Measurements from ENCODE around the gene YPEL5. TPM values are rescaled to one million over a fixed set of nuclear protein-coding genes. Genes with fewer than 3 reads are reported as not detected.
A peak's percentile ranks its signal among the peaks of the same experiment; 100 is the strongest.

Gene YPEL5
- total and polyA plus RNA-seq, 4 donors, result 57.2 to 154 (median 65.4) TPM

GRCh38 chr2:30145826-30146336 is 926 bp upstream of the YPEL5 start:
- H3K4me1 ChIP-seq (ENCODE audit: control insufficient read depth in 5 of 5, insufficient read depth in 5 of 5, low read length in 5 of 5), result peaks cover 2 to 25% (median 19%) of the 10 kb centered on the region in 5 donors
- peak overlapping the region in 1 of 2 donors; percentile 72 for H3K9ac ChIP-seq (ENCODE audit: insufficient read depth in 1 of 2, low read length in 2 of 2)
- H3K27ac ChIP-seq (ENCODE audit: low read depth in 1 of 2, low read length in 1 of 2), result peak overlapping the region; percentile 76 to 82
- 38 to 52% methylated on average over 8 of the region's 8 CpGs for WGBS, 2 donors
- H3K27me3 ChIP-seq (ENCODE audit: control insufficient read depth in 3 of 3, insufficient read depth in 3 of 3, low read length in 2 of 3), result no peaks in the 10 kb centered on the region
- ATAC-seq (ENCODE audit: insufficient read depth, low FRiP score), result no peak
- H3K36me3 ChIP-seq (ENCODE audit: control insufficient read depth in 4 of 4, insufficient read depth in 4 of 4, low read length in 4 of 4), result peaks cover 0 to 15% (median 6%) of the 10 kb centered on the region in 4 donors
- peak overlapping the region; percentile 9 for H3K4me3 ChIP-seq
- no peak for DNase-seq
- TF ChIP-seq, protein P1, sequence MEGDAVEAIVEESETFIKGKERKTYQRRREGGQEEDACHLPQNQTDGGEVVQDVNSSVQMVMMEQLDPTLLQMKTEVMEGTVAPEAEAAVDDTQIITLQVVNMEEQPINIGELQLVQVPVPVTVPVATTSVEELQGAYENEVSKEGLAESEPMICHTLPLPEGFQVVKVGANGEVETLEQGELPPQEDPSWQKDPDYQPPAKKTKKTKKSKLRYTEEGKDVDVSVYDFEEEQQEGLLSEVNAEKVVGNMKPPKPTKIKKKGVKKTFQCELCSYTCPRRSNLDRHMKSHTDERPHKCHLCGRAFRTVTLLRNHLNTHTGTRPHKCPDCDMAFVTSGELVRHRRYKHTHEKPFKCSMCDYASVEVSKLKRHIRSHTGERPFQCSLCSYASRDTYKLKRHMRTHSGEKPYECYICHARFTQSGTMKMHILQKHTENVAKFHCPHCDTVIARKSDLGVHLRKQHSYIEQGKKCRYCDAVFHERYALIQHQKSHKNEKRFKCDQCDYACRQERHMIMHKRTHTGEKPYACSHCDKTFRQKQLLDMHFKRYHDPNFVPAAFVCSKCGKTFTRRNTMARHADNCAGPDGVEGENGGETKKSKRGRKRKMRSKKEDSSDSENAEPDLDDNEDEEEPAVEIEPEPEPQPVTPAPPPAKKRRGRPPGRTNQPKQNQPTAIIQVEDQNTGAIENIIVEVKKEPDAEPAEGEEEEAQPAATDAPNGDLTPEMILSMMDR (IDR thresholded peaks at IDR 0.05; ENCODE audit: control extremely low read depth, extremely low read depth), result no peak
- H3K9me3 ChIP-seq (ENCODE audit: control insufficient read depth in 4 of 4, insufficient read depth in 3 of 4, low read length in 3 of 4), result no peaks in the 10 kb centered on the region

DNA sequence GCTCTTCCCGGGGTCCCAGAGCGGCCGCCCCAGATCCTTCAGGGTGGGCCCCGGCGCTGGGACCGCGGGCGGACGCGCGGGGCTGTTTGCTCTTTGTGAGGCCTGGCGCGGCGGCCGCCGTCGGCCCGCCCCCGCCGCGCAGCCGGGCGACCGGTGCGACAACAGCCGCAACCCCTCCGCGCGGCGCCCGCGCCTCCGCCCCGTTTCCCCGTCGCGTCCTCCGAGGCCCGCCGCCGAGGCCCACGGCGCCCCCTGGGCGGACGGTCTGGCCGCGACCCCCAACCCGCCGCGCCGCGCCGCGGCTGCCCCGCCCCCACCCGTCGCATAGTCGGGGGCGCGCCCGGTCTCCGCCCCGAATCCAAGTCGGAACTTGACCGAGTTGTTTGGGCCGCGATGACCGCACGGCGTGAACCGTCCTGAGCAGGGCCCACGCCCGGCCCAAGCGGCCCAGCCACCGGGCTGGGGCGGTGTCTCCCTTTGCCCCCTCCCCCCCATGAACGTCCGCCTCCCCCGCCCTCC is 448 bp downstream of the YPEL5 start:
- Histone ChIP-seq H3K9ac (ENCODE audit: insufficient read depth in 1 of 2, low read length in 2 of 2) (peak overlapping the region in 1 of 2 donors; percentile 77), H3K27me3 (ENCODE audit: control insufficient read depth in 3 of 3, insufficient read depth in 3 of 3, low read length in 2 of 3) (no peaks in the 10 kb centered on the region), H3K36me3 (ENCODE audit: control insufficient read depth in 4 of 4, insufficient read depth in 4 of 4, low read length in 4 of 4) (peaks cover 0 to 15% (median 8%) of the 10 kb centered on the region in 4 donors), H3K27ac (ENCODE audit: low read depth in 1 of 2, low read length in 1 of 2) (peak overlapping the region; percentile 100), H3K9me3 (ENCODE audit: control insufficient read depth in 4 of 4, insufficient read depth in 3 of 4, low read length in 3 of 4) (no peaks in the 10 kb centered on the region), H3K4me3 (peak overlapping the region; percentile 98), H3K4me1 (ENCODE audit: control insufficient read depth in 5 of 5, insufficient read depth in 5 of 5, low read length in 5 of 5) (peaks cover 2 to 26% (median 19%) of the 10 kb centered on the region in 5 donors)
- ATAC-seq (ENCODE audit: insufficient read depth, low FRiP score), result peak; percentile 0
- TF ChIP-seq, protein P1 (IDR thresholded peaks at IDR 0.05; ENCODE audit: control extremely low read depth, extremely low read depth), result no peak
- DNase-seq, result no peak
- 0% methylated on average over 46 to 79 of the region's 79 CpGs for WGBS, 2 donors

GRCh38 chr2:30147715-30148610 is 1.2 kb downstream of the YPEL5 start:
- DNase-seq (peak; percentile 81 to 85 (median 85)), ATAC-seq (ENCODE audit: insufficient read depth, low FRiP score) (peak; percentile 35)
- H3K27ac ChIP-seq (ENCODE audit: low read depth in 1 of 2, low read length in 1 of 2), result peak overlapping the region; percentile 100
- TF ChIP-seq, protein P1 (IDR thresholded peaks at IDR 0.05; ENCODE audit: control extremely low read depth, extremely low read depth), result peak; percentile 16
- WGBS, 2 donors, result 3 to 4% methylated on average over 47 to 50 of the region's 50 CpGs
- H3K4me1 ChIP-seq (ENCODE audit: control insufficient read depth in 5 of 5, insufficient read depth in 5 of 5, low read length in 5 of 5), result peaks cover 2 to 26% (median 19%) of the 10 kb centered on the region in 5 donors
- peak overlapping the region; percentile 98 for H3K4me3 ChIP-seq
- H3K27me3 ChIP-seq (ENCODE audit: control insufficient read depth in 3 of 3, insufficient read depth in 3 of 3, low read length in 2 of 3), result no peaks in the 10 kb centered on the region
- no peaks in the 10 kb centered on the region for H3K9me3 ChIP-seq (ENCODE audit: control insufficient read depth in 4 of 4, insufficient read depth in 3 of 4, low read length in 3 of 4)
- peak overlapping the region; percentile 42 to 49 for H3K9ac ChIP-seq (ENCODE audit: insufficient read depth in 1 of 2, low read length in 2 of 2)
- H3K36me3 ChIP-seq (ENCODE audit: control insufficient read depth in 4 of 4, insufficient read depth in 4 of 4, low read length in 4 of 4), result peaks cover 0 to 15% (median 8%) of the 10 kb centered on the region in 4 donors

Measured in lung (tissue), 12 donors.